ENCODE results near the gene PITPNM3. TPM values are rescaled to one million over a fixed set of nuclear protein-coding genes. Genes with fewer than 3 reads are reported as not detected.
A peak's percentile ranks its signal among the peaks of the same experiment; 100 is the strongest.

Gene PITPNM3
- total RNA-seq, 3 donors from 2014 or later: 12.2 to 15.9 (median 15.6) TPM

- ATAC-seq (peak; percentile 68), DNase-seq (peak in 1 of 3 donors; percentile 50)
- no peaks in the 10 kb centered on the region for H3K9me3 ChIP-seq
- TF ChIP-seq CTCF (IDR thresholded peaks at IDR 0.05): no peak
- H3K36me3 ChIP-seq (ENCODE audit: low read depth): no peaks in the 10 kb centered on the region
- H3K4me1 ChIP-seq (ENCODE audit: low read depth): no peaks in the 10 kb centered on the region
- intact Hi-C loops (cut with DNase I, micrococcal nuclease): no loop called here
- no peak overlapping the region for H3K4me3 ChIP-seq
Observed at GRCh38 chr17:6580625-6581024, 24.3 kb upstream of the PITPNM3 start.

- no peak for TF ChIP-seq CTCF (IDR thresholded peaks at IDR 0.05)
- intact Hi-C loops (cut with DNase I, micrococcal nuclease): no loop called here
- no peak for DNase-seq
Observed at GRCh38 chr17:6578491-6578890, 22.1 kb upstream of the PITPNM3 start.

GRCh38 chr17:6577686-6578263 lies 21.4 kb upstream of the PITPNM3 start:
- Histone ChIP-seq H3K4me3 (no peak overlapping the region), H3K4me1 (ENCODE audit: low read depth) (no peaks in the 10 kb centered on the region), H3K36me3 (ENCODE audit: low read depth) (no peaks in the 10 kb centered on the region), H3K9me3 (no peaks in the 10 kb centered on the region)
- peak in 2 of 3 donors; percentile 67 to 74 for DNase-seq
- ATAC-seq: peak; percentile 96
- intact Hi-C loops (cut with DNase I, micrococcal nuclease): no loop called here
- no peak for TF ChIP-seq CTCF (IDR thresholded peaks at IDR 0.05)

More at GRCh38 chr17:6578491-6578890, 22.1 kb upstream of the PITPNM3 start:
- Histone ChIP-seq H3K4me1 (ENCODE audit: low read depth) (no peaks in the 10 kb centered on the region), H3K9me3 (no peaks in the 10 kb centered on the region), H3K4me3 (no peak overlapping the region), H3K36me3 (ENCODE audit: low read depth) (no peaks in the 10 kb centered on the region)
- no peak for ATAC-seq

- no peak for TF ChIP-seq CTCF (IDR thresholded peaks at IDR 0.05)
- intact Hi-C loops (cut with DNase I, micrococcal nuclease): no loop called here
- no peaks in the 10 kb centered on the region for H3K36me3 ChIP-seq (ENCODE audit: low read depth)
Observed at GRCh38 chr17:6576038-6576785, 19.9 kb upstream of the PITPNM3 start.

GRCh38 chr17:6575596-6575988 lies 19.2 kb upstream of the PITPNM3 start:
- no peak for ATAC-seq
- H3K36me3 ChIP-seq (ENCODE audit: low read depth): no peaks in the 10 kb centered on the region
- H3K9me3 ChIP-seq: no peaks in the 10 kb centered on the region
- no peak for DNase-seq
- H3K4me3 ChIP-seq: no peak overlapping the region
- H3K4me1 ChIP-seq (ENCODE audit: low read depth): no peaks in the 10 kb centered on the region
- no peak for TF ChIP-seq CTCF (IDR thresholded peaks at IDR 0.05)
- intact Hi-C loops (cut with DNase I, micrococcal nuclease): no loop called here

More at GRCh38 chr17:6576038-6576785, 19.9 kb upstream of the PITPNM3 start:
- ATAC-seq (no peak), DNase-seq (no peak)
- no peaks in the 10 kb centered on the region for H3K4me1 ChIP-seq (ENCODE audit: low read depth)
- no peaks in the 10 kb centered on the region for H3K9me3 ChIP-seq
- H3K4me3 ChIP-seq: no peak overlapping the region
